Endothelial cell of umbilical vein (primary cell): ENCODE results near the gene GREB1. TPM values are rescaled to one million over a fixed set of nuclear protein-coding genes. Genes with fewer than 3 reads are reported as not detected.

Experiments
- BruUV-seq: library from RNA; stranded (reverse); fragments of 400-500 nt; replicated peaks from 2 replicates; lab custom pipeline; 2021; lab: Mats Ljungman, UMichigan
- CTCF ChIA-PET: fragments of 300-600, 350-600 bp; sonication (Branson Sonifier 250); formaldehyde crosslinking; loops from one replicate; lab custom pipeline; 2021; ENCODE audit warnings: antibody characterized with exemption, inconsistent platforms; lab: Charles Lee
- POLR2A ChIA-PET: fragments of 300-600, 350-600 bp; sonication (Branson Sonifier 250); formaldehyde crosslinking; loops from one replicate; lab custom pipeline; 2021; ENCODE audit warnings: antibody characterized with exemption, inconsistent platforms; lab: Charles Lee
- DNase-seq: peaks from one replicate; pipeline ENCODE4 v3.0.0-alpha.2; 2011; ENCODE audit warnings: low read depth, low spot score
- FAIRE-seq: peaks from 2 replicates; lab custom pipeline; 2011; peaks lifted over from hg19 to GRCh38; lab: Jason Lieb, UNC
- H2AFZ ChIP-seq: 2 replicates; pipeline ENCODE4 v1.6.0; 2012; ENCODE audit warnings: low read depth, low read length, control low read depth, inconsistent platforms
- H3K27ac ChIP-seq: 2 replicates; pipeline ENCODE4 v1.5.1; 2011; ENCODE audit warnings: low read depth, mild to moderate bottlenecking, control low read depth, low read length, moderate library complexity; ENCODE audit not compliant: insufficient read depth
- H3K27me3 ChIP-seq, 2 experiments: 2 replicates each; pipeline versions ENCODE4 v1.6.0 to v1.6.1; 2011; ENCODE audit warnings: low read length in 2 of 2, mixed read lengths in 1 of 2; ENCODE audit not compliant: control insufficient read depth in 2 of 2, insufficient read depth in 2 of 2
- H3K36me3 ChIP-seq, 2 experiments: 2 replicates in 1 of 2; 3 replicates in 1 of 2; pipeline ENCODE4 v1.5.1; 2011; ENCODE audit warnings: low read length in 2 of 2, mild to moderate bottlenecking in 1 of 2, moderate library complexity in 1 of 2; ENCODE audit not compliant: control insufficient read depth in 2 of 2, insufficient read depth in 2 of 2; ENCODE audit errors: extremely low read depth in 1 of 2
- H3K4me1 ChIP-seq: 3 replicates; pipeline ENCODE4 v1.5.1; 2011; ENCODE audit warnings: mild to moderate bottlenecking, low read length; ENCODE audit not compliant: control insufficient read depth, insufficient read depth; ENCODE audit errors: extremely low read depth
- H3K4me2 ChIP-seq: 2 replicates; pipeline ENCODE4 v1.6.1; 2011; ENCODE audit warnings: low read length, control low read depth, mixed read lengths; ENCODE audit not compliant: insufficient read depth
- H3K4me3 ChIP-seq, 3 experiments: fragments of 200-600 bp in 1 of 3; sonication (generic), shearing (Covaris generic) in 1 of 3; replicated peaks in 1 of 3; 2 replicates each; pipeline ENCODE4 v1.5.1; 2011 to 2016; ENCODE audit warnings: control low read depth in 3 of 3, low read length in 3 of 3, mild to moderate bottlenecking in 2 of 3, inconsistent platforms in 1 of 3, low read depth in 1 of 3, moderate library complexity in 1 of 3; ENCODE audit not compliant: insufficient read depth in 1 of 3
- H3K79me2 ChIP-seq: 2 replicates; pipeline ENCODE4 v1.6.0; 2012; ENCODE audit warnings: low read length, inconsistent platforms; ENCODE audit not compliant: control insufficient read depth, insufficient read depth
- H3K9ac ChIP-seq: replicated peaks from 2 replicates; pipeline ENCODE3; 2011; ENCODE audit warnings: low read length, control low read depth; ENCODE audit not compliant: insufficient read depth; ENCODE audit errors: extremely low read depth
- H3K9me1 ChIP-seq: replicated peaks from 3 replicates; pipeline ENCODE4 v1.6.0; 2011; ENCODE audit warnings: mild to moderate bottlenecking, low read length; ENCODE audit not compliant: control insufficient read depth, insufficient read depth; ENCODE audit errors: extremely low read depth
- H3K9me3 ChIP-seq: replicated peaks from 2 replicates; pipeline ENCODE4 v1.5.1; 2012; ENCODE audit warnings: low read length, inconsistent platforms; ENCODE audit not compliant: control insufficient read depth, insufficient read depth
- H4K20me1 ChIP-seq: replicated peaks from 2 replicates; pipeline ENCODE3; 2011; ENCODE audit warnings: mild to moderate bottlenecking, low read length; ENCODE audit not compliant: control insufficient read depth, insufficient read depth; ENCODE audit errors: extremely low read depth
- EZH2 ChIP-seq: IDR thresholded peaks from 2 replicates; pipeline ENCODE4 v1.6.1; 2012; ENCODE audit warnings: borderline replicate concordance, low read depth, mild to moderate bottlenecking, moderate library complexity, low read length, inconsistent platforms; ENCODE audit not compliant: severe bottlenecking
- FOS ChIP-seq: IDR thresholded peaks from 2 replicates; pipeline ENCODE4 v1.6.1; 2011; ENCODE audit warnings: mild to moderate bottlenecking, low read length, moderate library complexity, borderline replicate concordance; ENCODE audit not compliant: insufficient read depth
- JUN ChIP-seq: IDR thresholded peaks from 2 replicates; pipeline ENCODE4 v1.6.1; 2011; ENCODE audit warnings: borderline replicate concordance, low read depth; ENCODE audit not compliant: insufficient read length, insufficient read depth
- MYC ChIP-seq: IDR thresholded peaks from one replicate; pipeline ENCODE4 v1.6.1; 2011; ENCODE audit warnings: mild to moderate bottlenecking, low read depth, low read length
- dilution Hi-C: fragments of 300-500 bp; cut with MboI; formaldehyde crosslinking; loops from one replicate; pipeline ENCODE4 v1.15.0; 2019; ENCODE audit warnings: low sequenced_read_pairs; ENCODE audit not compliant: extremely low pct_ligation_motif_present
- intact Hi-C: fragments of 100-400 bp; cut with micrococcal nuclease; formaldehyde crosslinking; loops from one replicate; pipeline ENCODE4 v1.10.0; 2022
- polyA plus RNA-seq, 4 experiments: library from polyadenylated mRNA; depleted of rRNA in 3 of 4; stranded (reverse) in 3 of 4; unstranded in 1 of 4; fragments of >200 nt; gene quantifications; 2 replicates each; pipeline versions ENCODE4 v1.2.1 to v1.2.3, GENCODE V29; 2011 to 2012; ENCODE audit warnings: missing spikeins in 1 of 4
- total RNA-seq: library from RNA; stranded (reverse); gene quantifications from 2 replicates; pipeline ENCODE4 v1.2.3, GENCODE V29; 2021
- TF ChIP-seq, protein P1 (sequence below), 2 donors: IDR thresholded peaks; 1 replicate in 1 of 2; 2 replicates in 1 of 2; pipeline ENCODE4 v1.5.1; 2011; ENCODE audit warnings: low read length in 2 of 2, mild to moderate bottlenecking in 2 of 2, moderate library complexity in 2 of 2, control low read depth in 1 of 2, inconsistent platforms in 1 of 2, low read depth in 1 of 2; ENCODE audit not compliant: insufficient read depth in 1 of 2; ENCODE audit errors: extremely low read depth in 1 of 2

Gene GREB1
- total and polyA plus RNA-seq, 2 donors (not counting 3 experiments of a cell fraction or from before 2014, with no cell fraction given), result 0.17 to 0.58 TPM

GRCh38 chr2:11685906-11686470 is 152.1 kb downstream of the GREB1 start:
- H3K4me3 ChIP-seq, result no peak overlapping the region
- H3K9me3 ChIP-seq, result no peaks in the 10 kb centered on the region
- ChIA-PET POLR2A (no interaction called here), CTCF (interaction anchor here (0.7 to 5.7 kb wide), 4 partner anchors 79 to 212 kb away, joined by 3 to 188 read pairs (median 10); no protein-coding TSS in a partner anchor)
- no peaks in the 10 kb centered on the region for H4K20me1 ChIP-seq
- intact Hi-C loops, result no loop called here
- DNase-seq (no peak), FAIRE-seq (no peak)
- peaks cover 3% of the 10 kb centered on the region for H3K4me1 ChIP-seq
- H3K27ac ChIP-seq, result no peak overlapping the region
- H3K9ac ChIP-seq, result no peak overlapping the region
- BruUV-seq, result no TSS peak
- H3K9me1 ChIP-seq, result no peaks in the 10 kb centered on the region
- no peak overlapping the region for H2AFZ ChIP-seq
- no peaks in the 10 kb centered on the region for H3K79me2 ChIP-seq
- dilution Hi-C loops, result no loop called here
- H3K4me2 ChIP-seq, result no peak overlapping the region
- H3K27me3 ChIP-seq, result peaks cover 4 to 9% of the 10 kb centered on the region in 2 experiments
- TF ChIP-seq FOS (no peak), EZH2 (no peak), MYC (no peak), JUN (no peak)
- TF ChIP-seq, protein P1, sequence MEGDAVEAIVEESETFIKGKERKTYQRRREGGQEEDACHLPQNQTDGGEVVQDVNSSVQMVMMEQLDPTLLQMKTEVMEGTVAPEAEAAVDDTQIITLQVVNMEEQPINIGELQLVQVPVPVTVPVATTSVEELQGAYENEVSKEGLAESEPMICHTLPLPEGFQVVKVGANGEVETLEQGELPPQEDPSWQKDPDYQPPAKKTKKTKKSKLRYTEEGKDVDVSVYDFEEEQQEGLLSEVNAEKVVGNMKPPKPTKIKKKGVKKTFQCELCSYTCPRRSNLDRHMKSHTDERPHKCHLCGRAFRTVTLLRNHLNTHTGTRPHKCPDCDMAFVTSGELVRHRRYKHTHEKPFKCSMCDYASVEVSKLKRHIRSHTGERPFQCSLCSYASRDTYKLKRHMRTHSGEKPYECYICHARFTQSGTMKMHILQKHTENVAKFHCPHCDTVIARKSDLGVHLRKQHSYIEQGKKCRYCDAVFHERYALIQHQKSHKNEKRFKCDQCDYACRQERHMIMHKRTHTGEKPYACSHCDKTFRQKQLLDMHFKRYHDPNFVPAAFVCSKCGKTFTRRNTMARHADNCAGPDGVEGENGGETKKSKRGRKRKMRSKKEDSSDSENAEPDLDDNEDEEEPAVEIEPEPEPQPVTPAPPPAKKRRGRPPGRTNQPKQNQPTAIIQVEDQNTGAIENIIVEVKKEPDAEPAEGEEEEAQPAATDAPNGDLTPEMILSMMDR (IDR thresholded peaks at IDR 0.05; ENCODE audit: extremely low read depth in 1 of 2, insufficient read depth in 1 of 2, low read depth in 1 of 2, low read length in 2 of 2), result no peak
- H3K36me3 ChIP-seq, result no peaks in the 10 kb centered on the region
